ENCODE measurements around the gene INPP5A. TPM values are rescaled to one million over a fixed set of nuclear protein-coding genes. Genes with fewer than 3 reads are reported as not detected.

INPP5A gene
- total and polyA plus RNA-seq, 9 of the 15 experiments (the other 6 are each of a cell fraction or from before 2014, with no cell fraction given) = 0.66 to 11.6 (median 7.7) TPM

- TF ChIP-seq HMGXB4 (CRISPR knock-in tag; IDR thresholded peaks at IDR 0.05) (no peak), ZNF740 (CRISPR knock-in tag; IDR thresholded peaks at IDR 0.05) (0 out of 2 replicates have a peak, but pooled peaks have one; percentile 37), ZNF740 (tag; IDR thresholded peaks at IDR 0.05) (no peak), POLR2A (conservative IDR thresholded peaks at IDR 0.05) (no peak), FOXK2 (conservative IDR thresholded peaks at IDR 0.05 in 1 of 2, IDR thresholded peaks at IDR 0.05 in 1 of 2; ENCODE audit: low read depth in 2 of 2) (no peak), ILK (tag; IDR thresholded peaks at IDR 0.05; ENCODE audit: borderline replicate concordance, low read depth) (no peak), FOXP4 (CRISPR knock-in tag; IDR thresholded peaks at IDR 0.05; ENCODE audit: borderline replicate concordance) (no peak), RBFOX2 (IDR thresholded peaks at IDR 0.05; ENCODE audit: low read depth, low read length) (0 out of 2 replicates have a peak, but pooled peaks have one; percentile 0)
Observed at GRCh38 chr10:132544744-132545658, 7.4 kb downstream of the INPP5A start (continued).

Measured in K562 (cell line).